Mesodermal cell (in vitro differentiated cells): Measurements from ENCODE around the gene RAB15.

Experiments
- H3K27ac ChIP-seq: 2 replicates; pipeline ENCODE4 v1.7.0; 2013; ENCODE audit warnings: mild to moderate bottlenecking, low read depth, low read length, moderate library complexity; ENCODE audit not compliant: severe bottlenecking
- H3K36me3 ChIP-seq: 2 replicates; pipeline ENCODE4 v1.7.1; 2013; ENCODE audit warnings: mild to moderate bottlenecking, low read length, moderate library complexity; ENCODE audit not compliant: control insufficient read depth, insufficient read depth
- H3K4me1 ChIP-seq: one replicate; pipeline ENCODE4 v1.7.1; 2013; ENCODE audit warnings: mild to moderate bottlenecking, low read length; ENCODE audit not compliant: insufficient read depth, control insufficient read depth, poor library complexity, severe bottlenecking
- H3K4me3 ChIP-seq: 2 replicates; pipeline ENCODE4 v1.7.0; 2013; ENCODE audit warnings: low read length, control low read depth, mild to moderate bottlenecking; ENCODE audit not compliant: insufficient read depth, poor library complexity, severe bottlenecking; ENCODE audit errors: extremely low read depth
- H3K9me3 ChIP-seq: 2 replicates; pipeline ENCODE4 v1.7.1; 2013; ENCODE audit warnings: mild to moderate bottlenecking, low read length, moderate library complexity; ENCODE audit not compliant: control insufficient read depth
- whole genome bisulfite sequencing, 2 experiments: methylation state at CpG; one replicate each; pipeline ENCODE4 v1.1.5; 2013; ENCODE audit warnings: missing lambda C conversion rate in 2 of 2; ENCODE audit not compliant: insufficient coverage in 2 of 2; 5-methylcytosine and 5-hydroxymethylcytosine counted together

RAB15 gene

GRCh38 chr14:64899958-64900357 lies 72.2 kb downstream of the RAB15 start:
- Histone ChIP-seq H3K4me1 (no peaks in the 10 kb centered on the region), H3K27ac (no peak overlapping the region), H3K9me3 (no peaks in the 10 kb centered on the region), H3K4me3 (no peak overlapping the region), H3K36me3 (no peaks in the 10 kb centered on the region)
- WGBS, 2 experiments = no CpG with 5 or more reads among the region's 1 CpG
